Natural killer cell (primary cell): ENCODE results near the gene NUP98. TPM values are rescaled to one million over a fixed set of nuclear protein-coding genes. Genes with fewer than 3 reads are reported as not detected.
"Not testable (repeated sequence)": the region's sequence is repeated elsewhere in the genome, so short reads cannot be mapped to it uniquely, and the experiment has no call there.

Source experiments
- ATAC-seq, 3 donors: fragments of 150-1000 bp in 2 of 3; fragments of 200-7000 bp in 1 of 3; cut with Tn5 transposase; 1 replicate in 1 of 3; 2 replicates in 2 of 3; pipeline ENCODE4 v1.10.0; 2021; ENCODE audit warnings: mild to moderate bottlenecking in 2 of 3, moderate library complexity in 2 of 3
- DNase-seq, 2 donors: peaks; one replicate each; pipeline versions ENCODE4 v3.0.0 to v3.0.0-alpha.2; 2013 to 2021; ENCODE audit warnings: mixed read lengths in 1 of 2
- H3K27ac ChIP-seq: one replicate; pipeline ENCODE4 v1.5.1; 2013; ENCODE audit warnings: mild to moderate bottlenecking, low read length
- H3K27me3 ChIP-seq: one replicate; pipeline ENCODE4 v1.6.1; 2013; ENCODE audit warnings: low read length; ENCODE audit not compliant: control insufficient read depth, insufficient read depth
- H3K36me3 ChIP-seq: one replicate; pipeline ENCODE4 v1.6.1; 2013; ENCODE audit warnings: low read length; ENCODE audit not compliant: control insufficient read depth, insufficient read depth
- H3K4me1 ChIP-seq: one replicate; pipeline ENCODE4 v1.6.1; 2013; ENCODE audit warnings: low read length; ENCODE audit not compliant: control insufficient read depth, insufficient read depth
- H3K4me3 ChIP-seq: one replicate; pipeline ENCODE4 v1.5.1; 2013; ENCODE audit warnings: low read length
- H3K9me3 ChIP-seq: one replicate; pipeline ENCODE4 v1.6.1; 2013; ENCODE audit warnings: low read length; ENCODE audit not compliant: control insufficient read depth, insufficient read depth
- H3K27ac Mint-ChIP-seq, 2 donors: one replicate each; pipeline ENCODE4 v1.8.0; 2022; ENCODE audit warnings: mild to moderate bottlenecking in 2 of 2, mixed read lengths in 2 of 2, moderate library complexity in 1 of 2
- H3K27me3 Mint-ChIP-seq, 2 donors: one replicate each; pipeline ENCODE4 v1.8.0; 2022; ENCODE audit warnings: low read depth in 2 of 2, mixed read lengths in 2 of 2
- H3K36me3 Mint-ChIP-seq: one replicate; pipeline ENCODE4 v1.8.0; 2022; ENCODE audit warnings: mixed read lengths
- H3K4me1 Mint-ChIP-seq, 2 donors: one replicate each; pipeline ENCODE4 v1.8.0; 2022; ENCODE audit warnings: mixed read lengths in 2 of 2
- H3K4me3 Mint-ChIP-seq: one replicate; pipeline ENCODE4 v1.8.0; 2022; ENCODE audit warnings: mild to moderate bottlenecking, moderate library complexity, mixed read lengths
- H3K9me3 Mint-ChIP-seq, 2 donors: one replicate each; pipeline ENCODE4 v1.8.0; 2022; ENCODE audit warnings: mixed read lengths in 2 of 2
- CTCF ChIP-seq: fragments of 200-600 bp; IDR thresholded peaks from one replicate; pipeline ENCODE4 v1.8.0; 2022; ENCODE audit warnings: antibody characterized with exemption
- WGBS: methylation state at CpG from one replicate; pipeline ENCODE4 v1.1.7; 2013; ENCODE audit warnings: missing lambda C conversion rate; ENCODE audit not compliant: insufficient coverage; 5-methylcytosine and 5-hydroxymethylcytosine counted together
- intact Hi-C: fragments of 100-400 bp; cut with micrococcal nuclease; formaldehyde crosslinking; loops from one replicate; pipeline ENCODE4 v1.14.2; 2022
- total RNA-seq, 4 donors: library from RNA; stranded (reverse); fragments of 120-200 nt in 1 of 4; gene quantifications; one replicate each; pipeline versions ENCODE4 v1.2.3 to v1.2.4, GENCODE V29; 2013 to 2022

The NUP98 gene
- total RNA-seq, 3 donors from 2014 or later (not counting 1 experiment from before 2014, with no cell fraction given): 88.5 to 103 (median 92.8) TPM

GRCh38 chr11:3773180-3773579 lies 24.2 kb downstream of the NUP98 start:
- no peak for DNase-seq
- no peaks in the 10 kb centered on the region for H3K9me3 Mint-ChIP-seq
- TF ChIP-seq CTCF: no peak
- WGBS: 99% methylated on average over 4 of the region's 4 CpGs
- Histone ChIP-seq H3K9me3 (no peaks in the 10 kb centered on the region), H3K27me3 (no peaks in the 10 kb centered on the region), H3K27ac (no peak overlapping the region), H3K4me1 (no peaks in the 10 kb centered on the region), H3K36me3 (peaks cover 64% of the 10 kb centered on the region), H3K4me3 (no peak overlapping the region)
- H3K36me3 Mint-ChIP-seq: peaks cover 17% of the 10 kb centered on the region
- no peaks in the 10 kb centered on the region for H3K4me1 Mint-ChIP-seq
- H3K27ac Mint-ChIP-seq: no peak overlapping the region
- intact Hi-C loops: loop anchor here (5.0 kb wide), 1 partner anchor 34 kb away; the partner anchor contains the start of gene PGAP2
- no peaks in the 10 kb centered on the region for H3K27me3 Mint-ChIP-seq
- no peak for ATAC-seq
- H3K4me3 Mint-ChIP-seq: no peak overlapping the region

- DNase-seq (no peak), ATAC-seq (no peak)
- intact Hi-C loops: no loop called here
- Mint-ChIP-seq H3K4me3 (no peak overlapping the region), H3K9me3 (no peaks in the 10 kb centered on the region), H3K27ac (no peak overlapping the region), H3K4me1 (no peaks in the 10 kb centered on the region), H3K27me3 (no peaks in the 10 kb centered on the region), H3K36me3 (peaks cover 17% of the 10 kb centered on the region)
- no peak overlapping the region for H3K27ac ChIP-seq
- H3K9me3 ChIP-seq: no peaks in the 10 kb centered on the region
- TF ChIP-seq CTCF: no peak
- WGBS: 70% methylated on average over 1 of the region's 3 CpGs
- no peak overlapping the region for H3K4me3 ChIP-seq
- no peaks in the 10 kb centered on the region for H3K27me3 ChIP-seq
- H3K4me1 ChIP-seq: no peaks in the 10 kb centered on the region
- peaks cover 79% of the 10 kb centered on the region for H3K36me3 ChIP-seq
Measured at GRCh38 chr11:3767536-3767935, 29.8 kb downstream of the NUP98 start.

- intact Hi-C loops, H3K27me3 Mint-ChIP-seq, H3K27me3 ChIP-seq, H3K4me3 Mint-ChIP-seq, H3K9me3 ChIP-seq, DNase-seq, H3K27ac ChIP-seq, H3K9me3 Mint-ChIP-seq, H3K4me1 Mint-ChIP-seq, H3K27ac Mint-ChIP-seq, H3K4me3 ChIP-seq, ATAC-seq, H3K4me1 ChIP-seq: not testable (repeated sequence)
- peaks cover 17% of the 10 kb centered on the region for H3K36me3 Mint-ChIP-seq
- H3K36me3 ChIP-seq: peaks cover 77% of the 10 kb centered on the region
- WGBS: 97% methylated on average over 9 of the region's 9 CpGs
Measured at GRCh38 chr11:3766836-3767235, 30.5 kb downstream of the NUP98 start.

- no peaks in the 10 kb centered on the region for H3K27me3 Mint-ChIP-seq
- no peak overlapping the region for H3K27ac Mint-ChIP-seq
- H3K9me3 Mint-ChIP-seq: no peaks in the 10 kb centered on the region
- intact Hi-C loops: no loop called here
- H3K4me3 Mint-ChIP-seq: no peak overlapping the region
- H3K4me1 Mint-ChIP-seq: no peaks in the 10 kb centered on the region
- WGBS: 94% methylated on average over 4 of the region's 4 CpGs
- ATAC-seq: no peak
- Histone ChIP-seq H3K27me3 (no peaks in the 10 kb centered on the region), H3K9me3 (no peaks in the 10 kb centered on the region), H3K4me1 (no peaks in the 10 kb centered on the region), H3K4me3 (no peak overlapping the region), H3K36me3 (peaks cover 81% of the 10 kb centered on the region), H3K27ac (no peak overlapping the region)
- H3K36me3 Mint-ChIP-seq: peaks cover 8% of the 10 kb centered on the region
- TF ChIP-seq CTCF: no peak
- DNase-seq: no peak
Measured at GRCh38 chr11:3764266-3764665, 33.1 kb downstream of the NUP98 start.
